A673 (cell line): ENCODE results near the gene C16orf82.

Experiments
- EZH2 ChIP-seq: fragments of 200-600 bp; sonication (generic); IDR thresholded peaks from 2 replicates; pipeline ENCODE4 v1.6.1; 2017; ENCODE audit warnings: borderline replicate concordance, low read depth, mild to moderate bottlenecking, mixed read lengths, antibody characterized with exemption, low read length; ENCODE audit not compliant: poor library complexity, severe bottlenecking
- TF ChIP-seq, protein P1 (sequence below): fragments of 300-800, 200-600 bp; sonication (generic); conservative IDR thresholded peaks from 2 replicates; pipeline ENCODE4 v1.5.1; 2017; ENCODE audit warnings: low read depth, mild to moderate bottlenecking, antibody characterized with exemption, low read length, moderate library complexity, mixed read lengths

DNA sequence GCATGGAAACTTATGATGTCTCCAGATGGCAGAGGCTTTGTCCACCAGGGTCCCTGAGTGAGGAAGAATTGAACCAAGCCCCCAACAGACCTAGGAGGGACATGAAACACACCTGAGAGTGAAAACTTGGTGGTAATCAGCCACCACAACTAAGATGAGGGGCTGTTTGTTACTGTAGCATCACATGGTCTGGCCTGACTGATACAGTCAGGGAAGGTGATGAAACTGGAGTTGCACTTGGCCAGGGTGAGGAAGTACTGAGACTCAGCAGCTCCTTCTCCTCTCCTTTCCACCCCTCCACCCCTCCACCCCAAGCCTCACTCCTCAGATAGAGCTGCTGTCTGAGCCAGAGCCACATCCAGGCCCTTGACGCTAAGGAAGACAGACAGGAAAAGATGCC is 37.2 kb downstream of the C16orf82 start:
- TF ChIP-seq, protein P1, sequence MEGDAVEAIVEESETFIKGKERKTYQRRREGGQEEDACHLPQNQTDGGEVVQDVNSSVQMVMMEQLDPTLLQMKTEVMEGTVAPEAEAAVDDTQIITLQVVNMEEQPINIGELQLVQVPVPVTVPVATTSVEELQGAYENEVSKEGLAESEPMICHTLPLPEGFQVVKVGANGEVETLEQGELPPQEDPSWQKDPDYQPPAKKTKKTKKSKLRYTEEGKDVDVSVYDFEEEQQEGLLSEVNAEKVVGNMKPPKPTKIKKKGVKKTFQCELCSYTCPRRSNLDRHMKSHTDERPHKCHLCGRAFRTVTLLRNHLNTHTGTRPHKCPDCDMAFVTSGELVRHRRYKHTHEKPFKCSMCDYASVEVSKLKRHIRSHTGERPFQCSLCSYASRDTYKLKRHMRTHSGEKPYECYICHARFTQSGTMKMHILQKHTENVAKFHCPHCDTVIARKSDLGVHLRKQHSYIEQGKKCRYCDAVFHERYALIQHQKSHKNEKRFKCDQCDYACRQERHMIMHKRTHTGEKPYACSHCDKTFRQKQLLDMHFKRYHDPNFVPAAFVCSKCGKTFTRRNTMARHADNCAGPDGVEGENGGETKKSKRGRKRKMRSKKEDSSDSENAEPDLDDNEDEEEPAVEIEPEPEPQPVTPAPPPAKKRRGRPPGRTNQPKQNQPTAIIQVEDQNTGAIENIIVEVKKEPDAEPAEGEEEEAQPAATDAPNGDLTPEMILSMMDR: no peak
- no peak for TF ChIP-seq EZH2
